Loucy (cell line): ENCODE results near the gene FGD3.

Experiments
- H2AFZ ChIP-seq: fragments of 200-600 bp; sonication (generic); 2 replicates; pipeline ENCODE4 v1.6.0; 2016; ENCODE audit warnings: antibody characterized with exemption, mild to moderate bottlenecking, low read length, moderate library complexity
- H3F3A ChIP-seq: fragments of 200-600 bp; 2 replicates; pipeline ENCODE4 v1.6.0; 2016; ENCODE audit warnings: antibody characterized with exemption, low read depth, mild to moderate bottlenecking
- H3K27me3 ChIP-seq: fragments of 200-600 bp; sonication (generic); 2 replicates; pipeline ENCODE4 v1.6.1; 2014; ENCODE audit warnings: low read length, mild to moderate bottlenecking; ENCODE audit not compliant: insufficient read depth, poor library complexity, severe bottlenecking
- H3K36me3 ChIP-seq: fragments of 200-600 bp; sonication (generic); 2 replicates; pipeline ENCODE4 v1.6.1; 2016; ENCODE audit warnings: low read length; ENCODE audit not compliant: insufficient read depth
- H3K4me1 ChIP-seq: fragments of 200-600 bp; sonication (generic); 2 replicates; pipeline ENCODE4 v1.5.1; 2014; ENCODE audit warnings: low read length, mild to moderate bottlenecking; ENCODE audit not compliant: insufficient read depth, poor library complexity, severe bottlenecking
- H3K4me2 ChIP-seq: fragments of 200-600 bp; sonication (generic); 2 replicates; pipeline ENCODE4 v1.6.0; 2014; ENCODE audit warnings: antibody characterized with exemption, low read length, low read depth, mild to moderate bottlenecking; ENCODE audit not compliant: poor library complexity, severe bottlenecking
- H3K4me3 ChIP-seq: fragments of 200-600 bp; sonication (generic); 2 replicates; pipeline ENCODE4 v1.5.1; 2014; ENCODE audit warnings: low read length, mild to moderate bottlenecking, mixed read lengths; ENCODE audit not compliant: poor library complexity, severe bottlenecking
- H3K79me2 ChIP-seq: fragments of 200-600 bp; sonication (generic); 2 replicates; pipeline ENCODE4 v1.6.1; 2014; ENCODE audit warnings: low read length; ENCODE audit not compliant: insufficient read depth
- H3K9ac ChIP-seq: fragments of 200-600 bp; sonication (generic); 2 replicates; pipeline ENCODE4 v1.6.0; 2014; ENCODE audit warnings: mild to moderate bottlenecking, low read depth, low read length, moderate library complexity; ENCODE audit not compliant: poor library complexity, severe bottlenecking
- H3K9me2 ChIP-seq: fragments of 200-600 bp; sonication (generic); replicated peaks from 2 replicates; pipeline ENCODE4 v1.6.1; 2016; ENCODE audit warnings: low read depth, low read length, mixed read lengths
- H3K9me3 ChIP-seq: fragments of 200-600 bp; sonication (generic); 2 replicates; pipeline ENCODE4 v1.6.1; 2014; ENCODE audit warnings: mild to moderate bottlenecking, antibody characterized with exemption, low read length, low read depth; ENCODE audit not compliant: insufficient read depth
- H4K20me1 ChIP-seq: fragments of 200-600 bp; sonication (generic); 2 replicates; pipeline ENCODE4 v1.6.0; 2014; ENCODE audit warnings: antibody characterized with exemption, low read length, mild to moderate bottlenecking; ENCODE audit not compliant: insufficient read depth, poor library complexity, severe bottlenecking
- EZH2phosphoT487 ChIP-seq: fragments of 200-600 bp; IDR thresholded peaks from 2 replicates; pipeline ENCODE4 v1.6.1; 2018; ENCODE audit warnings: antibody characterized with exemption, mild to moderate bottlenecking, moderate library complexity, borderline replicate concordance
- TF ChIP-seq, protein P1 (sequence below): fragments of 200-600 bp; sonication (generic); conservative IDR thresholded peaks from 2 replicates; pipeline ENCODE4 v1.5.1; 2014; ENCODE audit warnings: mild to moderate bottlenecking, antibody characterized with exemption, low read length

Gene FGD3

DNA sequence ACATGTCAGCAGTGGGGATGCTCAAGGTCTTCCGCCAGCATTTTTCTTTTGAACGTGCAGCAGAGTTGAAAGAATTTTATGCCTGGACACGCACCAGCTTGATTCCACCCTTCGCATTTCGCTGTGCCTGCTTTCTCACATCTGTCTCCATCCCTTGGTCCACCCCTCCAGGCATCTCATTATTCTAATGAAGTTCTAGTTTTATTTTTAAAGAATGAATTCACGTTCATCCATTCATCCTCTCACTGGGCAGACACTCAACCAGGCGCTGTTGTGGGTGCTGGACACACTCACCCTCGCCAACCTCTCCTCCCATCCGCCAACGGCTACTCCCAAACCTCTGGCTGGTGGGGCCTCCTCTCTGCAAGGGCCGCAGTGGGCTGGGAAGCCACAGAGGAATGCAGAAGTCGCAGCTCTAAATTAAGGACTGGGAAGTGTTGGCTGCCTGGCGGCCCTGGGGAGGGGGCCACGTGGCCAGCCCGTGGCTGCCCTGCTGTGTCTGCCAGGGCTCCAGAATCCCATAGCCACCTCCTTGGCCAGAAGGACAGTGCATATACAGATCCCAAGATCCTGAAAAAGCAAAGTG is 117.9 kb downstream of the FGD3 start:
- Histone ChIP-seq H3K4me2 (peak overlapping the region; percentile 69), H3K9me3 (no peaks in the 10 kb centered on the region), H3K27me3 (no peaks in the 10 kb centered on the region), H3F3A (peaks cover 8% of the 10 kb centered on the region; the same call in 1 of the 2 replicates), H3K4me3 (peak overlapping the region; percentile 24), H3K4me1 (peaks cover 64% of the 10 kb centered on the region), H3K9ac (peak overlapping the region; percentile 63), H2AFZ (no peak overlapping the region), H3K36me3 (no peaks in the 10 kb centered on the region), H3K9me2 (no peaks in the 10 kb centered on the region), H4K20me1 (no peaks in the 10 kb centered on the region), H3K79me2 (no peaks in the 10 kb centered on the region)
- TF ChIP-seq, protein P1, sequence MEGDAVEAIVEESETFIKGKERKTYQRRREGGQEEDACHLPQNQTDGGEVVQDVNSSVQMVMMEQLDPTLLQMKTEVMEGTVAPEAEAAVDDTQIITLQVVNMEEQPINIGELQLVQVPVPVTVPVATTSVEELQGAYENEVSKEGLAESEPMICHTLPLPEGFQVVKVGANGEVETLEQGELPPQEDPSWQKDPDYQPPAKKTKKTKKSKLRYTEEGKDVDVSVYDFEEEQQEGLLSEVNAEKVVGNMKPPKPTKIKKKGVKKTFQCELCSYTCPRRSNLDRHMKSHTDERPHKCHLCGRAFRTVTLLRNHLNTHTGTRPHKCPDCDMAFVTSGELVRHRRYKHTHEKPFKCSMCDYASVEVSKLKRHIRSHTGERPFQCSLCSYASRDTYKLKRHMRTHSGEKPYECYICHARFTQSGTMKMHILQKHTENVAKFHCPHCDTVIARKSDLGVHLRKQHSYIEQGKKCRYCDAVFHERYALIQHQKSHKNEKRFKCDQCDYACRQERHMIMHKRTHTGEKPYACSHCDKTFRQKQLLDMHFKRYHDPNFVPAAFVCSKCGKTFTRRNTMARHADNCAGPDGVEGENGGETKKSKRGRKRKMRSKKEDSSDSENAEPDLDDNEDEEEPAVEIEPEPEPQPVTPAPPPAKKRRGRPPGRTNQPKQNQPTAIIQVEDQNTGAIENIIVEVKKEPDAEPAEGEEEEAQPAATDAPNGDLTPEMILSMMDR: no peak
- TF ChIP-seq EZH2phosphoT487: no peak

DNA sequence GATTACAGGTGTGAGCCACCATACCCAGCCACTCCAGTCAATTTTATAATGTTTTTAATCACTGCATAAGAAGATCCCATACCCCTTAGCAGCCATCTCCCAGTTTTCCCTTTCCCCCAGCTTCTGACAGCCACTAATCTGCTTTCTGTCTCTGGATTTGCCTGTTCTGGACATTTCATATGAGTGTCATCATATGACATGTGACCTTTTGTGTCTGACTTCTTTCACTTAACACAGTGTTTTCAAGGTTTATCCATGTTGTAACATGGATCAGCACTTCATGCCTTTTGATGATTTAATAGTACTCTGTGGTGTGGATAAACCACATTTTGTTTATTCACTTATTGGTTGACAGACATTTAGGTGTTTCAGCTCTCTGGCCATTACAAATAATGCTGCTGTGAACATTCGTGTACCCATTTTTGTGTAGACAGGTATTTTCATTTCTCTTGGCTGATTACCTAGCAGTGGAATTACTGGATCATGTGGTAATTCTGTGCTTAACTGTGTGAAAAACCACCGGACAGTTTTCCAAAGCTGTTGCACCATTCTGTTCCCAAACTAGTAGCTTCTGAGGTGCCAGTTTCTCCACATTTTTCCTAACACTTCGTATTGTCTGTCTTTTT is 119.8 kb downstream of the FGD3 start:
- Histone ChIP-seq H3K4me1 (peaks cover 50% of the 10 kb centered on the region), H3K79me2 (no peaks in the 10 kb centered on the region), H3K9ac (no peak overlapping the region), H3K36me3 (no peaks in the 10 kb centered on the region), H3K9me3 (no peaks in the 10 kb centered on the region), H3K27me3 (no peaks in the 10 kb centered on the region), H3K4me3 (no peak overlapping the region), H3K4me2 (no peak overlapping the region), H2AFZ (no peak overlapping the region), H3F3A (peaks cover 8% of the 10 kb centered on the region; the same call in 1 of the 2 replicates), H3K9me2 (no peaks in the 10 kb centered on the region), H4K20me1 (no peaks in the 10 kb centered on the region)
- TF ChIP-seq, protein P1: no peak
- TF ChIP-seq EZH2phosphoT487: no peak

DNA sequence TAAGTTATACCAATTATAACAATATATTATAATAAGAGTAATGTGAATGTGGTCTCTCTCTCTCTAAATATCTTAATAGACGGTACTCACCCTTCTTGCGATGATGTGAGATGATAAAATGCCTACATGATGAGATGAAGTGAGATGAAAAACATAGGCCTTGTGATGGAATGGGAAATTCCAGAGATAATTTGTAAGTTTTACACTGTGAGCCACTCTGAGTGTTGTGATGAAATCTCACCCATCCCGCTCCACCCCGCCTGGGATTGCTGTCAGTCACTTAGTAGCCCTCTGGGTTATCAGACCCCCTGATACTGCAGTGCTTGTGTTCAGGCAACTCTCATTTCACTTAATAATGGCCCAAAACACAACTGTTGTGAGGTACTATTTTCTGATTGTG is 121.6 kb downstream of the FGD3 start:
- Histone ChIP-seq H3K36me3 (no peaks in the 10 kb centered on the region), H2AFZ (no peak overlapping the region), H3K9me3 (no peaks in the 10 kb centered on the region), H3K9me2 (no peaks in the 10 kb centered on the region), H3K9ac (no peak overlapping the region), H3F3A (peaks cover under 1% of the 10 kb centered on the region; the same call in 1 of the 2 replicates), H4K20me1 (no peaks in the 10 kb centered on the region), H3K4me3 (no peak overlapping the region), H3K4me2 (no peak overlapping the region), H3K79me2 (no peaks in the 10 kb centered on the region), H3K27me3 (no peaks in the 10 kb centered on the region), H3K4me1 (peaks cover 40% of the 10 kb centered on the region)
- TF ChIP-seq, protein P1: no peak
- TF ChIP-seq EZH2phosphoT487: no peak
